Activated T-cell treated with anti-CD3 and anti-CD28 coated beads, Interleukin-2, amount 50 U/mL, for 24 hours (primary cell): Measurements from ENCODE around the gene RNF26.

Source experiments
- DNase-seq: peaks from one replicate; pipeline ENCODE4 v3.0.0-alpha.2; 2020
- H3K27ac Mint-ChIP-seq: 2 replicates; pipeline ENCODE4 v1.8.0; 2020; ENCODE audit warnings: mild to moderate bottlenecking, mixed read lengths
- H3K27me3 Mint-ChIP-seq: 2 replicates; pipeline ENCODE4 v1.8.0; 2020; ENCODE audit warnings: mixed read lengths
- H3K36me3 Mint-ChIP-seq: 2 replicates; pipeline ENCODE4 v1.8.0; 2020; ENCODE audit warnings: low read depth, mixed read lengths
- H3K4me1 Mint-ChIP-seq: 2 replicates; pipeline ENCODE4 v1.8.0; 2020; ENCODE audit warnings: low read depth, mixed read lengths
- H3K4me3 Mint-ChIP-seq: 2 replicates; pipeline ENCODE4 v1.8.0; 2020; ENCODE audit warnings: mild to moderate bottlenecking, moderate library complexity, mixed read lengths
- H3K9me3 Mint-ChIP-seq: 2 replicates; pipeline ENCODE4 v1.8.0; 2020; ENCODE audit warnings: mixed read lengths

RNF26 gene

DNA sequence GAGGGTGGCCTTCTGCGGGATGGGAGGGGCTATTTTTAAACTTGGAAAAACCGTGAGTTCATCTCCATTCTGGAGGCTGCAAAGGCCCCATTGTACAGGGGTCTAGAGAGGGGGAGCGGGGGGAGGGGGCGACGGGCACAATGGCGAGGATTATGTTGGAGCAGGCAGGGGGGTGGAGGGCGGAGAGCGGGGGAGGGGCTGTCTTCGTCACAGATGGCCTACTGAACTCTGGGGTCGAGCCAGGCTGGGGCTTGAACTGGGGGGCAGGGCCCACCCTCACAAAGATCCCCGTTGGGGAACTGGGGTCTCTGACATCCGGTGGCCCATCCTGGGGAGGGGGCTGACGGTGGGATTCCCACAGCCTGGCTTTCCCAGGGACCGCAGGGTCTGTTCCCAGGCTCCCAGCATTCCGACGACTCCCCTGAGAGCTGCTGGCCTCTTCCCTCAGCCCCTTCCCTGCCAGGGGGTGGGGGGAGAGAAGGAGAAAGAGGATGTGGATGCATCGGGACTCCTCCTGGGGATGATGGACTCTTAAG is 14.0 kb upstream of the RNF26 start:
- H3K36me3 Mint-ChIP-seq: no peaks in the 10 kb centered on the region
- H3K27ac Mint-ChIP-seq: no peak overlapping the region
- H3K27me3 Mint-ChIP-seq: peaks cover 34% of the 10 kb centered on the region
- H3K9me3 Mint-ChIP-seq: no peaks in the 10 kb centered on the region
- peaks cover 35% of the 10 kb centered on the region for H3K4me1 Mint-ChIP-seq
- H3K4me3 Mint-ChIP-seq: peak overlapping the region; percentile 18
- DNase-seq: no peak

DNA sequence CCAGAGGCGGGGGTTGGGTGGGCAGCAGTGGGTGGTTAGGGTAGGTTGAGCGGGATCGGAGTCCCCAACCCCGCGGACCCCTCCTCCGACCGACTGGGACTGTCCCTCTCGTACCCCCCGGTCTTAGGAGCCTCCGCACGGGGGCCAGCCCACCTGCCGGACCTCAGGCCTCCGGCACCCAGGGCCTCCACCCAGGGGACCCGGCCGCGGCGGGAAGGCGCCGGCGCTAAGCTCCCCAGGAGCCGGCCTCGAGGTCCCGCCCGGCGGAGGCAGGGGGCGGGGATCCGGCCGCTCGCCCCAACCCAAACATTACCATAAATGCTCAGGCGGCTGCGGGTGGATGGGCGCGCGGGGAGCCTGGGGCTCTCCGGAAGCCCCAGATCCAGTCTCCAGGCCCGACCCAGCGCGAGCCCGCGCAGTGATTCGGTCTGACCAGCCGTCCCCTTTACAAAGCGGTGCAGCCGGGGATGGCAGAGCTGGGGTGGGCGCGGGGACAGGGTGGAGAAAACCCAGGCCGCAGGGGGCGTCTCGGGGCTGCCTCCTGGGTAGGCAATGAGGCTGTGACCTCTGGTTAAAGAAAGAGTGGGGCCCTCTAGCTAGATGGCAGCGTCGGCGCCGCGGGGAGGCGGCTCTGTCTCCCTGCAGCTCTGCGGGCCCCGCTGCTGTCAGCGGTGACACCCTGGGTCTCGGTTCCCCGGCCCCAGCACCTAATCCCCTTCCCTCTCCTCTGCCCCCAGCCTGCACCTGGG is 13.4 kb upstream of the RNF26 start:
- Mint-ChIP-seq H3K27ac (peak overlapping the region; percentile 85), H3K9me3 (no peaks in the 10 kb centered on the region), H3K36me3 (no peaks in the 10 kb centered on the region), H3K4me3 (peak overlapping the region; percentile 77), H3K27me3 (peaks cover 29% of the 10 kb centered on the region), H3K4me1 (peaks cover 29% of the 10 kb centered on the region)
- peak; percentile 77 for DNase-seq

DNA sequence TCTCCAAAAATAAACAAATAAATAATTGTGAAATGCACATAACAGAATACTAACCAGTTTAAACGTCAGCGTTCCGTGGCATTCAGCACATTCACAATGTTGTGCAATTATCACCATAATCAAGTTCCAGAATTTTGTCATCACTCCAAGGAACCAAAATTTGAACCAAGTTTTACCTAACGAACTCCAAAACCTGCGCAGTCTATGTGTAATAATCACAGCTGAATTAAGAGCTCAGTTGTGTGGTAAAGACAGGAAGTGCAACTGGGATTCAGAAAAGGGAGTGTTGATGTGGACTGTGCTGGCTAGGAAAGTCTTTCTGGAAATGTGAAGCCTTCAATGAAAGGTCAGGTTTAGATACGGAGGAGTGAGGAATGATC is 12.0 kb upstream of the RNF26 start:
- no peak overlapping the region for H3K27ac Mint-ChIP-seq
- H3K4me1 Mint-ChIP-seq: peaks cover 26% of the 10 kb centered on the region
- H3K27me3 Mint-ChIP-seq: peaks cover 25% of the 10 kb centered on the region
- no peak for DNase-seq
- H3K4me3 Mint-ChIP-seq: no peak overlapping the region
- H3K9me3 Mint-ChIP-seq: no peaks in the 10 kb centered on the region
- no peaks in the 10 kb centered on the region for H3K36me3 Mint-ChIP-seq

DNA sequence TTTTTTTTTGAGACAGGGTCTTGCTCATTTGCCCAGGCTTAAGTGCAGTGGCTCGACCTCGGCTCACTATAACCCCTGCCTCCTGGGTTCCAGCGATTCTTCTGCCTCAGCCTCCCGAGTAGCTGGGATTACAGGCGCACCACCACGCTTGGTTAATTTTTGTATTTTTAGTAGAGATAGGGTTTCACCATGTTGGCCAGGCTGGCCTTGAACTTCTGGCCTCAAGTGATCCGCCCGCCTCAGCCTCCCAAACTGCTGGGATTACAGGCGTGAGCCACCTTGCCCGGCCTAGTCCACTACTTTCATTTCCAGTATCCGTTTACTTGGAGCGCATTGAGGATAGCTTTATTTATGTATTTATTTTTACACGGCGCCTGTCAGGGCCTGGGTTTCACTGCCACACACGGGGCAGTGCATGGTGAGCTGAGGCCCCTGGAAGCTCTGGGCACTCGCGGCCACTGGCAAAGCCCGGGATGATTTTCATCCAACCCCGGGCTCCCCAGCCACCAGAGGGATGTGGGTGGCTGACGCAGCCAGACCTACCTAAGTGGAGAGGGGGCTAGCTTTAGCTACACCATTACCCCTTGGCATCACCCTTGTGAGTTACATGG is 11.3 kb upstream of the RNF26 start:
- H3K4me1 Mint-ChIP-seq: peaks cover 26% of the 10 kb centered on the region
- DNase-seq: no peak
- no peak overlapping the region for H3K4me3 Mint-ChIP-seq
- no peaks in the 10 kb centered on the region for H3K9me3 Mint-ChIP-seq
- H3K27me3 Mint-ChIP-seq: peaks cover 18% of the 10 kb centered on the region
- H3K27ac Mint-ChIP-seq: no peak overlapping the region
- H3K36me3 Mint-ChIP-seq: no peaks in the 10 kb centered on the region

DNA sequence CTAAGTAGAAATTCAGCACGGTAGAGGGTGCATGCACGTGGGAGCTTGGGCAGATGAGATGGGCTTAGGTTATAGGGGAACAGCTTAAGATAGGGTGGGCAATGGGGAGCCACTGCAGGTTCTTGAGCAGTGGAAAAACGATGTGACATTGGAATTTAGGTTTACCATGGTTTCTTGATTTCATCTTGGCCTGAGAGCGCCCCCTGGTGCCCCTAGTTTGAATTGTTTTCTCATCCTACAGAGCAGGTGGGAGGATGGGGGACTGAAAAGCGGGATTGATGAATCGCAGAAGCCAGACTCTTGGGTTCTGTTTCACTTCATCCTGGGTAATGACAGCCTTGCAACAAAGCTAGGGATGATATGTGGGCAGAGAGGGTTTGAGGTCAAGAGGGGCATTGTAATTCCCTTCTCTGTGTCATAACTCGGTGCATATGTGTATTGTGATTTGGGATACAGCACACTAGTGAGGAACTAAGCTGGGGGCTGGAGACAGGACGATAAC is 10.7 kb upstream of the RNF26 start:
- DNase-seq: peak; percentile 85
- Mint-ChIP-seq H3K27ac (no peak overlapping the region), H3K27me3 (peaks cover 14% of the 10 kb centered on the region), H3K4me3 (no peak overlapping the region), H3K4me1 (peaks cover 25% of the 10 kb centered on the region), H3K9me3 (no peaks in the 10 kb centered on the region), H3K36me3 (no peaks in the 10 kb centered on the region)

DNA sequence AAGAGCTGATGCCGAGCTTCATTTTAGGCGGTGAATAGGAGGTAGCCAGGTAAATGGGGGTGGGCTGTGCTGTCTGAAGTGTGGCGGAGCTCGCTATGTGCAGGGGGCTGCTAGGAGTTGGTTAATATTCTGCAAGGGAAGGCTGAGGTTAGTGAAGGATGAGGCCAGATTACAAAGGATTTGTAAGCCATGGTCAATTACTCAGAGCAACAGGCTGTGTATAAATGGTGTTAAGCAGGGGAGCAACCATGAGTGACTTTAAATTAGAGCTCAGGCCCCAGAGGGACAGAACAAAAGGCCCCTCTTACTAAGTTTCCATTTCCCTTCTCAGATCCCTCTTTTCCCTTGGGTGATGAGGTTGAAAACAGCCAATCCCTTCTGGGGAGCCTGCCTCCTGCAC is 10.1 kb upstream of the RNF26 start:
- peaks cover 20% of the 10 kb centered on the region for H3K4me1 Mint-ChIP-seq
- no peak overlapping the region for H3K4me3 Mint-ChIP-seq
- no peak overlapping the region for H3K27ac Mint-ChIP-seq
- H3K36me3 Mint-ChIP-seq: no peaks in the 10 kb centered on the region
- H3K9me3 Mint-ChIP-seq: no peaks in the 10 kb centered on the region
- H3K27me3 Mint-ChIP-seq: peaks cover 9% of the 10 kb centered on the region
- no peak for DNase-seq

DNA sequence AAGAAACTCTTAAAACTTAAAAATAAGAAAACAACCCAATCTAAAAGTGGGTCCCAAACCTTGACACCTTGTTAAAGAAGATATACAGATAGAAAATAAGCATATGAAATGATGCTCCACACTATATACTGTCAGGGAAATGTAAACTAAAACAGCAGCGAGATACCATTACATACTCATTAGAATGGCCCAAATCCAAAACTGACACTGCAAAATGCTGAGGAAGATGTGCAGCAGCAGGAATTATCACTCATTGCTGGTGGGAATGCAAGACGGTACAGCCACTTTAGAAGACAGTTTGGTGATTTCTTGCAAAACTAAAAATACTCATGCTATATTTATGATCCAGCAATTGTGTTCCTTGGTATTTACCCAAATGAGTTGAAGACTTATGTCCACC is 5.0 kb upstream of the RNF26 start:
- H3K4me3 Mint-ChIP-seq: no peak overlapping the region

DNA sequence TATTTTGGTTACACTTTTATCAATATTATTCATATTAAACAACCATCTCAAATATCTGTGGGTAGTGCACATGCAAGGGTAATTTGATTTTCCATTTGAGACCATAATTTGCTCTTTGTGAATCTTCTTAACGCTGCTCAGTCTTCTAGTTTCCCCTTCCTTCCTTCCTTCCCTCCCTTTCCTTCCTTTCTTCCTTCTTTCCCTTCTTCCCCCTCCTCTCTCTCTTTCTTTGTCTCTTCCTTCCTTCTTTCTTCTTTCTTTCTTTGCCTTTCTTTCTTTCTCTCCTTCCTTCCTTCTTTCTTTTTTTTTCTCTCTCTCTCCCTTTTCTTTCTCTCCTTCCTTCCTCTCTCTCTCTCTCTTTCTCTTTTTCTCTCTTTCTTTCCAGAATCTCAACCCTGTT is 4.1 kb upstream of the RNF26 start:
- peaks cover 7% of the 10 kb centered on the region for H3K36me3 Mint-ChIP-seq
- H3K27ac Mint-ChIP-seq: no peak overlapping the region
- no peaks in the 10 kb centered on the region for H3K9me3 Mint-ChIP-seq
- peaks cover 9% of the 10 kb centered on the region for H3K4me1 Mint-ChIP-seq
- no peak for DNase-seq
- no peak overlapping the region for H3K4me3 Mint-ChIP-seq
- no peaks in the 10 kb centered on the region for H3K27me3 Mint-ChIP-seq

More for the DNA sequence above, 5.0 kb upstream of the RNF26 start:
- no peak for DNase-seq
- Mint-ChIP-seq H3K4me1 (peaks cover 4% of the 10 kb centered on the region), H3K27me3 (no peaks in the 10 kb centered on the region), H3K36me3 (no peaks in the 10 kb centered on the region), H3K27ac (no peak overlapping the region), H3K9me3 (no peaks in the 10 kb centered on the region)

DNA sequence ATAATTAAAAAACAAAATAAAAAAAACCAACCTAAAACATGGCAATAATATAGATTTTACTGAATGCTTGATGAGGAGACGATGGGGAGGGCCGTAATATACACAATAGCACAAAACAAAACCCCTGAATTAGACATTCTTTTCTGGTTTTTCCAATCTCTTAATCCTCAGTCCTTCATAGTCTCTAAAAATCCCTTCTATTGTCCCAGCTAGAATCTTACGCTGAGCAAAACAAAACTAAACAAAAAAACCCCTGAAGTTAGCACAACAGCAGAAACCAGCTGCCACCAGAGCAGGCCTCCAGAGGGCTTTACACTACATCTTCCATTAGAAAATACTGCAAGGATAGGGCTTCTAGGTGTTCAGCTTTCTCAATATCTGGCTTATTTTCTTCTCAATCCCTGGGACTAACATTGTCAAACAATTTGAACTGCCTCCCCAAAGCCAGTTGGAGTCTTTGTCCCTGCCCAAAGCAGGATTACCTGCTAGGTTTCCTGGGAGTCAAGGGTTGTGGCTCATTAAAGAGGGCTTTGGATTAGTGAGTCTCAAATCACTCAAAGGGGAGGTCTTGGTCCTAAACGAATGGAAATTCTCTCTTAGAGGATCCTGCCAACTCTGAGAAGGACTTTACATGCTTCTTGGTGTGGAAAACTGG is 2.1 kb upstream of the RNF26 start:
- Mint-ChIP-seq H3K9me3 (no peaks in the 10 kb centered on the region), H3K27ac (no peak overlapping the region), H3K27me3 (no peaks in the 10 kb centered on the region), H3K4me3 (no peak overlapping the region), H3K36me3 (peaks cover 24% of the 10 kb centered on the region), H3K4me1 (peaks cover 26% of the 10 kb centered on the region)
- DNase-seq: no peak

DNA sequence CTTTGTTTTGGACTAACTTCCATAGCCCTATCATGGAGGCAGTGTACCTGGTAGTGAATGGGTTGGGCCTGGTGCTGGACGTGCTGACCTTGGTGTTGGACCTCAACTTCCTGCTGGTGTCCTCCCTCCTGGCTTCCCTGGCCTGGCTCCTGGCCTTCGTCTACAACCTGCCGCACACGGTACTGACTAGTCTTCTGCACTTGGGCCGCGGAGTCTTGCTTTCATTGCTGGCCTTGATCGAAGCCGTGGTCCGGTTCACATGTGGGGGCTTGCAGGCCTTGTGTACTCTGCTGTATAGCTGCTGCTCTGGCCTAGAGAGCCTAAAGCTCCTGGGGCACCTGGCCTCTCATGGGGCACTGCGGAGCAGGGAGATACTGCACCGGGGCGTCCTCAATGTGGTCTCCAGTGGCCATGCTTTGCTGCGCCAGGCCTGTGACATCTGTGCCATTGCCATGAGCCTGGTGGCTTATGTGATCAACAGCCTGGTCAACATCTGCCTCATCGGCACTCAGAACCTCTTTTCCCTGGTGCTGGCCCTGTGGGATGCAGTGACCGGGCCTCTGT is 846 bp downstream of the RNF26 start:
- H3K27ac Mint-ChIP-seq: peak overlapping the region; percentile 99
- peaks cover 14% of the 10 kb centered on the region for H3K27me3 Mint-ChIP-seq
- H3K4me3 Mint-ChIP-seq: peak overlapping the region; percentile 99
- no peaks in the 10 kb centered on the region for H3K9me3 Mint-ChIP-seq
- no peak for DNase-seq
- peaks cover 30% of the 10 kb centered on the region for H3K36me3 Mint-ChIP-seq
- peaks cover 42% of the 10 kb centered on the region for H3K4me1 Mint-ChIP-seq

DNA sequence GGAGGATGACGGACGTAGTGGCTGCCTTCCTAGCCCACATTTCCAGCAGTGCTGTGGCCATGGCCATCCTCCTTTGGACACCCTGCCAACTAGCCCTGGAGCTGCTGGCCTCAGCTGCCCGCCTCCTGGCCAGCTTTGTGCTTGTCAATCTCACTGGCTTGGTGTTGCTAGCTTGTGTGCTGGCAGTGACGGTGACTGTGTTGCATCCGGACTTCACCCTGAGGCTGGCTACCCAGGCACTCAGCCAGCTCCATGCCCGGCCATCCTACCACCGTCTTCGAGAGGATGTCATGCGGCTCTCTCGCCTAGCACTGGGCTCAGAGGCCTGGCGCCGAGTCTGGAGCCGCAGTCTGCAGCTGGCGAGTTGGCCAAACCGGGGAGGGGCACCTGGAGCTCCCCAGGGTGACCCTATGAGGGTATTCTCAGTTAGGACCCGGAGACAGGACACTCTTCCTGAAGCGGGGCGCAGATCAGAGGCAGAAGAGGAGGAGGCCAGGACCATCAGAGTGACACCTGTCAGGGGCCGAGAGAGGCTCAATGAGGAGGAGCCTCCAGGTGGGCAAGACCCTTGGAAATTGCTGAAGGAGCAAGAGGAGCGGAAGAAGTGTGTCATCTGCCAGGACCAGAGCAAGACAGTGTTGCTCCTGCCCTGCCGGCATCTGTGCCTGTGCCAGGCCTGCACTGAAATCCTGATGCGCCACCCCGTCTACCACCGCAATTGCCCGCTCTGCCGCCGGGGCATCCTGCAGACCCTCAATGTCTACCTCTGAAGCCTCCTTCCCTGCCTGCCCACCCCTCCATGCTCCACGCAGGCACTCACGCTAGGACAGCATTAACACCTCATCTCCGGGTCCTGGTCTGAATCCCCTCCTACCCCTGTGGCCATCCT is 1.6 kb downstream of the RNF26 start:
- DNase-seq: no peak
- Mint-ChIP-seq H3K27me3 (peaks cover 17% of the 10 kb centered on the region), H3K4me1 (peaks cover 44% of the 10 kb centered on the region), H3K27ac (peak overlapping the region; percentile 99), H3K36me3 (peaks cover 30% of the 10 kb centered on the region), H3K4me3 (peak overlapping the region; percentile 99), H3K9me3 (no peaks in the 10 kb centered on the region)

DNA sequence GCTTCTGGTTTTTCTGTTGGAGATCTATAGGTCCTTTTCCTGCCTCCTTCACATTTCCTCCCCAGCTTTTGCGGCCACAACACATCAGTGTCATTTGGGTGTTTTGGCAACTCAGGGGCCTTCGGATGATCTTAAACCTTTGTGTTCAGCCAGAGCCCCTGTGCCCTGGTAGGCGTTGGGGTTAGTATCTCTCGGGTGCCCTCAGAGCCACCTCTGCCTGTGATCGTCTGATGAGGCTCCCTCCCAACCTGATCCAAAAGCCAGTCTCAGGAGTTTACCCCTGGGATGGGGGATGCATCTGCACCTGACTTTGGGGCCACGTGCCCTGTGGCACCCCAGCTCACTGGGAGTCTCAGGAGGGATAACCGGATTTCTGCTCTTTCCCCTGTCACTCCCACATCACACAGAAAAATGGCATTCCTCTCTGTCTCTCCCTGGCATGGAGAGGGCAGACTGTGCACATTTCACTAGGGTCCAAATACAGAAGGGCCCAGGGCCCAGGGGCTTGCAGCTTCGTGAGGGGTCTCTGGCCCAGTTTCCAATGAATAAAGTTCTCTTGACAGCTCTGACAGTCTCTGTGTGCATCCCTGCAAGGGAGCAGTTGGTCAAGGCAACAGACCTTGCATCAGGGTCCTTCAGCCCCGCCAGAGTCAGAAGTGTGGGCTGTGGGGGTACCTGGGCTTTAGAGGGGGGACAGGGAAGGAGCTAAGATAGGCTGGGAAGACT is 2.6 kb downstream of the RNF26 start:
- no peak for DNase-seq
- no peaks in the 10 kb centered on the region for H3K9me3 Mint-ChIP-seq
- H3K4me1 Mint-ChIP-seq: peaks cover 48% of the 10 kb centered on the region
- no peak overlapping the region for H3K27ac Mint-ChIP-seq
- H3K27me3 Mint-ChIP-seq: peaks cover 26% of the 10 kb centered on the region
- peak overlapping the region; percentile 99 for H3K4me3 Mint-ChIP-seq
- peaks cover 30% of the 10 kb centered on the region for H3K36me3 Mint-ChIP-seq

DNA sequence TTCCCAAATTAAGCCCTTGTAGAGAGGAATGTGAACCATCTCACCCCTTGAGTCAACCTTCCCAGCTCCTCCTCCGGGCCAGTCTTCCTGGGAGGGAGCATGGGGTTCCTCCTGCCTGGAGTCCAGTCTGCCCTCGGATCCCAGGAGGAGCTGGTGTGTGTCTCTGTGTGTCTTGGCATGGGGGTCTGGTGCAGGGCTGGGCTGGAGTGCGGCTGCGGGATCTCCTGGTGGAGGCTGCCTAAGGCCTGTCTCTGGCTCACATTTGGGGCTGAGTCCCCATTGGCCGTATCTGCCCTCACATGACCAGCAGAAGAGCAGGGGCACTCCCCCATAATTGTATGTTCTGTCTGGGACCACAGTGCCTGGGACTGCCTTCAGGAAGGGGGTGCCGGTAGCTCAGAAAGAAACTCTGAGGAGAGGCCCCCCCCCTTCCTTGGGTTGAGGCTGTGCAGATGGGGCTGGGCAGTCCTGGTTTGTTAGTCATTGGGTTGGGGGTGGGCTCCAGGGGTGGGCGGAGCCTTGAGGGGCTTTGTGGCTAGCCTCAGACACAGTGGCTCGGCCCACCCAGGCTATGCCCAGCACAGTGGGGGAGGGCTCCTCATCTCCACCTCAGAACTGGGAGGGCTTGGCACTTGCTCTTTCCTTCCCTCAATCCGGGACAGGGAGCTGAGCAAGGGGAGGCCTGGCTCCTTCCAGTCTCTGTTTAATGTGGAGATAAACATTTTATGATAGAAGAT is 3.4 kb downstream of the RNF26 start:
- no peak overlapping the region for H3K27ac Mint-ChIP-seq

More for the DNA sequence above, 3.4 kb downstream of the RNF26 start:
- DNase-seq: no peak
- H3K36me3 Mint-ChIP-seq: peaks cover 30% of the 10 kb centered on the region
- peaks cover 48% of the 10 kb centered on the region for H3K4me1 Mint-ChIP-seq
- no peaks in the 10 kb centered on the region for H3K9me3 Mint-ChIP-seq
- no peak overlapping the region for H3K4me3 Mint-ChIP-seq
- H3K27me3 Mint-ChIP-seq: peaks cover 30% of the 10 kb centered on the region
